ENCODE results near the gene RELA.

Gene RELA

DNA sequence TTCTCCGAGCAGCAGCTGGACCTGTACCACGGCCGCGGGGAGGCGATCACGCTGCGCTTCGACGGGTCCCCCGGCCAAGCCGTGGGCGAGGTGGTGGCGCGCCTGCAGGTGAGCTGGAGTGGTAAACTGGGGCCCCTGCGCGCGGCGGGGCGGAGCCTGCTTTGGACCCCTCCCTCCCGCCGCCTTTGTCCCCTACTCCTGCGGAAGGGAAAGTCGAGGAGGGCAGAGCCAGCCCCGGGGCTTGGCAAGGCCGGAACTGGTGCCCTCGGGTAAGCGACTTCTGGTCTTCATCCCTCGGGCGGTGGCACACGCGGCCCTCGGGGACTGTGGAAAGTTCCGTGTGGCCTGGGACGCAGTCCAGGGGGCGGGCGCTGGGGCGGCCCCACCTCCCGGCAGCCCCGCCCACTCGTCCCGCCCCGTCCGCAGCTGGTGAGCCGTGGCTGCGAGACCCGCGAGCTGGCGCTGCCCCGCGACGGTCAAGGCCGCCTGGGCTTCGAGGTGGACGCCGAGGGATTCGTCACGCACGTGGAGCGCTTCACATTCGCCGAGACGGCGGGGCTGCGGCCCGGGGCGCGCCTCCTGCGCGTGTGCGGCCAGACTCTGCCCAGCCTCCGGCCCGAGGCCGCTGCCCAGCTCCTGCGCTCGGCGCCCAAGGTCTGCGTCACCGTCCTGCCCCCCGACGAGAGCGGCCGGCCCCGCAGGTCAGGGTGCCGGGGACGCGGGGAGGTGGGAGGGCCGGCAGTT is 15.6 kb downstream of the RELA start:
- Histone ChIP-seq H3K18ac (ENCODE audit: low read length) (peak overlapping the region; percentile 5), H2BK15ac (replicated peaks; ENCODE audit: low read depth) (no peak overlapping the region), H3K36me3 (ENCODE audit: control insufficient read depth, insufficient read depth, low read length) (no peaks in the 10 kb centered on the region), H4K8ac (ENCODE audit: low read depth, low read length) (no peak overlapping the region), H3K9ac (ENCODE audit: low read length) (peak overlapping the region; percentile 73), H3K27me3 (ENCODE audit: insufficient read depth, low read length, poor library complexity) (no peaks in the 10 kb centered on the region), H3K4me3 (ENCODE audit: low read length) (peak overlapping the region; percentile 54), H3K4ac (ENCODE audit: low read depth, low read length) (no peak overlapping the region), H3K79me1 (ENCODE audit: low read length) (no peaks in the 10 kb centered on the region), H2BK5ac (ENCODE audit: low read length) (no peak overlapping the region), H3K4me2 (ENCODE audit: low read length) (peak overlapping the region; percentile 83), H2AK5ac (ENCODE audit: low read length) (no peak overlapping the region), H3K56ac (ENCODE audit: low read length) (peak overlapping the region; percentile 94), H2BK120ac (ENCODE audit: low read depth, low read length) (no peak overlapping the region), H3K23ac (ENCODE audit: low read length) (no peak overlapping the region), H4K5ac (ENCODE audit: low read length) (no peak overlapping the region), H3K79me2 (ENCODE audit: control insufficient read depth, insufficient read depth, low read length) (no peaks in the 10 kb centered on the region), H3K4me1 (ENCODE audit: control insufficient read depth, low read depth, low read length) (no peaks in the 10 kb centered on the region), H3K27ac (ENCODE audit: low read depth, low read length) (no peak overlapping the region)
- DNase-seq = peak; percentile 51
- WGBS (ENCODE audit: extremely low coverage, insufficient coverage, low lambda C conversion rate) = no CpG with 5 or more reads among the region's 87 CpGs

- no CpG with 5 or more reads among the region's 68 CpGs for WGBS (ENCODE audit: extremely low coverage, insufficient coverage, low lambda C conversion rate)
- Histone ChIP-seq H3K79me1 (ENCODE audit: low read length) (no peaks in the 10 kb centered on the region), H3K56ac (ENCODE audit: low read length) (peak overlapping the region; percentile 94), H3K4me3 (ENCODE audit: low read length) (no peak overlapping the region), H3K23ac (ENCODE audit: low read length) (no peak overlapping the region), H3K27ac (ENCODE audit: low read depth, low read length) (no peak overlapping the region), H2AK5ac (ENCODE audit: low read length) (no peak overlapping the region), H3K9ac (ENCODE audit: low read length) (peak overlapping the region; percentile 32), H2BK5ac (ENCODE audit: low read length) (no peak overlapping the region), H3K18ac (ENCODE audit: low read length) (no peak overlapping the region), H2BK15ac (replicated peaks; ENCODE audit: low read depth) (no peak overlapping the region), H3K4me2 (ENCODE audit: low read length) (peak overlapping the region; percentile 62), H3K79me2 (ENCODE audit: control insufficient read depth, insufficient read depth, low read length) (no peaks in the 10 kb centered on the region), H4K8ac (ENCODE audit: low read depth, low read length) (no peak overlapping the region), H3K4ac (ENCODE audit: low read depth, low read length) (no peak overlapping the region), H3K27me3 (ENCODE audit: insufficient read depth, low read length, poor library complexity) (no peaks in the 10 kb centered on the region), H4K5ac (ENCODE audit: low read length) (no peak overlapping the region), H3K4me1 (ENCODE audit: control insufficient read depth, low read depth, low read length) (peaks cover 2% of the 10 kb centered on the region), H2BK120ac (ENCODE audit: low read depth, low read length) (no peak overlapping the region), H3K36me3 (ENCODE audit: control insufficient read depth, insufficient read depth, low read length) (no peaks in the 10 kb centered on the region)
- no peak for DNase-seq
These were observed 16.3 kb downstream of the RELA start for GRCh38 chr11:65646288-65646957.

DNA sequence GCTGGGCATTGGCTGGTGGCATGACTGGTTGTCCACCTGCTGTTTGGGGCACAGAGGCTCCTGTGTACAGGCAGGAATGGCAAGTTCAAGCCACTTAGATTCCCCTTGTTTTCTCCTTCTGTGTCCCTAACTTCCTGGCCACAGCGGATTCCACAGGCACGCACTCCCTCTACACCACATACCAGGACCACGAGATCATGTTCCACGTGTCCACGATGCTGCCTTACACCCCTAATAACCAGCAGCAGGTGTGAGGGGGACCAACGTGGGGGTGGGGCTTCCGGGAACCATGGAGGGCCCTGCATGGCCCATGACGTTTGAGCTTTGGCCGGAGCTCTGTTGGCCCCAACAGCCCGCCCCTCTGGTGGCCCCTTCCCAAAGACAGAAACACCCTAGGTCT is 17.0 kb downstream of the RELA start:
- H3K36me3 ChIP-seq (ENCODE audit: control insufficient read depth, insufficient read depth, low read length) = no peaks in the 10 kb centered on the region

GRCh38 chr11:65644837-65645236 is 17.9 kb downstream of the RELA start:
- H3K79me2 ChIP-seq (ENCODE audit: control insufficient read depth, insufficient read depth, low read length) = no peaks in the 10 kb centered on the region
- no CpG with 5 or more reads among the region's 11 CpGs for WGBS (ENCODE audit: extremely low coverage, insufficient coverage, low lambda C conversion rate)
- H3K4me3 ChIP-seq (ENCODE audit: low read length) = no peak overlapping the region
- H3K9ac ChIP-seq (ENCODE audit: low read length) = no peak overlapping the region
- H3K4ac ChIP-seq (ENCODE audit: low read depth, low read length) = no peak overlapping the region
- no peaks in the 10 kb centered on the region for H3K79me1 ChIP-seq (ENCODE audit: low read length)
- no peak overlapping the region for H4K5ac ChIP-seq (ENCODE audit: low read length)
- H4K8ac ChIP-seq (ENCODE audit: low read depth, low read length) = no peak overlapping the region
- no peak overlapping the region for H3K4me2 ChIP-seq (ENCODE audit: low read length)
- no peaks in the 10 kb centered on the region for H3K36me3 ChIP-seq (ENCODE audit: control insufficient read depth, insufficient read depth, low read length)
- no peak overlapping the region for H2BK5ac ChIP-seq (ENCODE audit: low read length)
- no peak overlapping the region for H2BK120ac ChIP-seq (ENCODE audit: low read depth, low read length)
- H3K18ac ChIP-seq (ENCODE audit: low read length) = no peak overlapping the region
- no peak overlapping the region for H3K27ac ChIP-seq (ENCODE audit: low read depth, low read length)
- no peak overlapping the region for H2AK5ac ChIP-seq (ENCODE audit: low read length)
- H3K23ac ChIP-seq (ENCODE audit: low read length) = no peak overlapping the region
- no peaks in the 10 kb centered on the region for H3K27me3 ChIP-seq (ENCODE audit: insufficient read depth, low read length, poor library complexity)
- peaks cover 2% of the 10 kb centered on the region for H3K4me1 ChIP-seq (ENCODE audit: control insufficient read depth, low read depth, low read length)
- no peak for DNase-seq
- no peak overlapping the region for H2BK15ac ChIP-seq (replicated peaks; ENCODE audit: low read depth)
- H3K56ac ChIP-seq (ENCODE audit: low read length) = no peak overlapping the region

More for the DNA sequence above, 17.0 kb downstream of the RELA start:
- Histone ChIP-seq H3K9ac (ENCODE audit: low read length) (no peak overlapping the region), H3K79me2 (ENCODE audit: control insufficient read depth, insufficient read depth, low read length) (no peaks in the 10 kb centered on the region), H4K8ac (ENCODE audit: low read depth, low read length) (no peak overlapping the region), H3K4me2 (ENCODE audit: low read length) (no peak overlapping the region), H3K4me1 (ENCODE audit: control insufficient read depth, low read depth, low read length) (peaks cover 2% of the 10 kb centered on the region), H3K79me1 (ENCODE audit: low read length) (no peaks in the 10 kb centered on the region), H3K27ac (ENCODE audit: low read depth, low read length) (no peak overlapping the region), H3K27me3 (ENCODE audit: insufficient read depth, low read length, poor library complexity) (no peaks in the 10 kb centered on the region), H4K5ac (ENCODE audit: low read length) (no peak overlapping the region), H3K4ac (ENCODE audit: low read depth, low read length) (no peak overlapping the region), H2BK15ac (replicated peaks; ENCODE audit: low read depth) (no peak overlapping the region), H3K23ac (ENCODE audit: low read length) (no peak overlapping the region), H3K18ac (ENCODE audit: low read length) (no peak overlapping the region), H3K56ac (ENCODE audit: low read length) (no peak overlapping the region), H2BK120ac (ENCODE audit: low read depth, low read length) (no peak overlapping the region), H2BK5ac (ENCODE audit: low read length) (no peak overlapping the region), H2AK5ac (ENCODE audit: low read length) (no peak overlapping the region), H3K4me3 (ENCODE audit: low read length) (no peak overlapping the region)
- DNase-seq = peak; percentile 51
- WGBS (ENCODE audit: extremely low coverage, insufficient coverage, low lambda C conversion rate) = no CpG with 5 or more reads among the region's 10 CpGs

DNA sequence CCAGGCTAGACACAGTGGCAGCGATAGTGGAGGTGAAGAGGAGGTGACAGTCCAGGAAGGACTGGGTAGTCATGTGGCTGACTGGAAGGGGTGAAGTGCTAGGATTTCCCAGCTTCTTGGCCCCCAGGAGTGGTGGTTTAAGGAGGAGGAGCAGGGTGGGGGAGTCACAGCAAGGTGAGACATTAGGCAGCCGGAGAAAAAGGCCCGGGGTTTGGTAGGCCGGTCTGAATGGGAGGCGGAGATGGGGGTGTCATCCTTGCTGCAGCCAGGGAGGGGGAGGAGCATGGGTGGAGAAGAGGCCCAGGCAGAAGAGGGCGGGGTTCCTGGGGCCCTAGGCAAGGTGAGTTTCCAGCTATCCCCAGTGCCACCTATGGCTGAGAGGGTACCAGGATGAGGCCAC is 18.7 kb downstream of the RELA start:
- Histone ChIP-seq H2BK15ac (replicated peaks; ENCODE audit: low read depth) (no peak overlapping the region), H3K4me2 (ENCODE audit: low read length) (no peak overlapping the region), H4K5ac (ENCODE audit: low read length) (no peak overlapping the region), H3K9ac (ENCODE audit: low read length) (no peak overlapping the region), H3K18ac (ENCODE audit: low read length) (no peak overlapping the region), H3K23ac (ENCODE audit: low read length) (no peak overlapping the region), H3K56ac (ENCODE audit: low read length) (no peak overlapping the region), H4K8ac (ENCODE audit: low read depth, low read length) (no peak overlapping the region), H3K4ac (ENCODE audit: low read depth, low read length) (no peak overlapping the region), H3K27ac (ENCODE audit: low read depth, low read length) (no peak overlapping the region), H3K79me1 (ENCODE audit: low read length) (no peaks in the 10 kb centered on the region), H3K27me3 (ENCODE audit: insufficient read depth, low read length, poor library complexity) (no peaks in the 10 kb centered on the region), H3K4me1 (ENCODE audit: control insufficient read depth, low read depth, low read length) (peaks cover 2% of the 10 kb centered on the region), H2BK5ac (ENCODE audit: low read length) (no peak overlapping the region), H2AK5ac (ENCODE audit: low read length) (no peak overlapping the region), H3K36me3 (ENCODE audit: control insufficient read depth, insufficient read depth, low read length) (no peaks in the 10 kb centered on the region), H3K4me3 (ENCODE audit: low read length) (no peak overlapping the region), H3K79me2 (ENCODE audit: control insufficient read depth, insufficient read depth, low read length) (no peaks in the 10 kb centered on the region), H2BK120ac (ENCODE audit: low read depth, low read length) (no peak overlapping the region)
- peak; percentile 57 for DNase-seq
- no CpG with 5 or more reads among the region's 6 CpGs for WGBS (ENCODE audit: extremely low coverage, insufficient coverage, low lambda C conversion rate)
